Smooth muscle cell (in vitro differentiated cells): ENCODE data around the gene DHX58. TPM values are rescaled to one million over a fixed set of nuclear protein-coding genes. Genes with fewer than 3 reads are reported as not detected.

Experiments used
- DNase-seq: peaks from one replicate; lab custom pipeline; 2025; ENCODE audit not compliant: unreplicated experiment; lab: John Stamatoyannopoulos, UW
- H2AFZ ChIP-seq: fragments of 200-600 bp; sonication (generic); 2 replicates; pipeline ENCODE4 v1.6.0; 2016; ENCODE audit warnings: antibody characterized with exemption, low read depth, mild to moderate bottlenecking
- H3F3A ChIP-seq: fragments of 200-600 bp; sonication (generic); 2 replicates; pipeline ENCODE4 v1.6.0; 2017; ENCODE audit warnings: antibody characterized with exemption, low read depth
- H3K27ac ChIP-seq: fragments of 200-600 bp; sonication (generic); 2 replicates; pipeline ENCODE4 v1.5.1; 2016; ENCODE audit warnings: low read depth, mild to moderate bottlenecking
- H3K27me3 ChIP-seq: fragments of 200-600 bp; sonication (generic); 2 replicates; pipeline ENCODE4 v1.6.1; 2016; ENCODE audit warnings: low read depth, mild to moderate bottlenecking
- H3K36me3 ChIP-seq: fragments of 200-600 bp; sonication (generic); 2 replicates; pipeline ENCODE4 v1.5.1; 2016; ENCODE audit warnings: low read depth
- H3K4me1 ChIP-seq: fragments of 200-600 bp; sonication (generic); 2 replicates; pipeline ENCODE4 v1.5.1; 2016; ENCODE audit warnings: low read depth
- H3K4me2 ChIP-seq: fragments of 200-600 bp; sonication (generic); 2 replicates; pipeline ENCODE4 v1.6.0; 2016; ENCODE audit warnings: mild to moderate bottlenecking
- H3K4me3 ChIP-seq: fragments of 200-600 bp; sonication (generic); 2 replicates; pipeline ENCODE4 v1.5.1; 2016; ENCODE audit warnings: mild to moderate bottlenecking
- H3K79me2 ChIP-seq: fragments of 200-600 bp; sonication (generic); 2 replicates; pipeline ENCODE4 v1.6.0; 2016; ENCODE audit warnings: low read depth, mild to moderate bottlenecking
- H3K9ac ChIP-seq: fragments of 200-600 bp; sonication (generic); 2 replicates; pipeline ENCODE4 v1.6.0; 2016; ENCODE audit warnings: low read depth
- H3K9me3 ChIP-seq: fragments of 200-600 bp; sonication (generic); replicated peaks from 2 replicates; pipeline ENCODE4 v1.5.1; 2016; ENCODE audit warnings: low read depth
- H4K20me1 ChIP-seq: fragments of 200-600 bp; sonication (generic); 2 replicates; pipeline ENCODE4 v1.6.0; 2016; ENCODE audit warnings: low read depth
- WGBS: methylation state at CpG from one replicate; pipeline ENCODE4 v1.1.7; 2016; ENCODE audit warnings: low lambda C conversion rate; 5-methylcytosine and 5-hydroxymethylcytosine counted together
- polyA plus RNA-seq: library from polyadenylated mRNA; unstranded; fragments of >200 nt; fragmentation: Nextera tagmentation; extraction: Ambion mirVana; gene quantifications from 2 replicates; pipeline ENCODE4 v1.2.1, GENCODE V29; 2016
- total RNA-seq: library from RNA; depleted of rRNA; stranded (reverse); fragments of >200 nt; gene quantifications from 2 replicates; pipeline ENCODE4 v1.2.3, GENCODE V29; 2014
- TF ChIP-seq, protein P1 (sequence below): fragments of 200-600 bp; sonication (generic); IDR thresholded peaks from 2 replicates; pipeline ENCODE4 v1.5.1; 2017; ENCODE audit warnings: borderline replicate concordance, mild to moderate bottlenecking, antibody characterized with exemption; ENCODE audit not compliant: insufficient read depth, poor library complexity, severe bottlenecking

DHX58 gene
- total and polyA plus RNA-seq, 2 experiments from 2014 or later: 1.0 TPM; not detected in 1

DNA sequence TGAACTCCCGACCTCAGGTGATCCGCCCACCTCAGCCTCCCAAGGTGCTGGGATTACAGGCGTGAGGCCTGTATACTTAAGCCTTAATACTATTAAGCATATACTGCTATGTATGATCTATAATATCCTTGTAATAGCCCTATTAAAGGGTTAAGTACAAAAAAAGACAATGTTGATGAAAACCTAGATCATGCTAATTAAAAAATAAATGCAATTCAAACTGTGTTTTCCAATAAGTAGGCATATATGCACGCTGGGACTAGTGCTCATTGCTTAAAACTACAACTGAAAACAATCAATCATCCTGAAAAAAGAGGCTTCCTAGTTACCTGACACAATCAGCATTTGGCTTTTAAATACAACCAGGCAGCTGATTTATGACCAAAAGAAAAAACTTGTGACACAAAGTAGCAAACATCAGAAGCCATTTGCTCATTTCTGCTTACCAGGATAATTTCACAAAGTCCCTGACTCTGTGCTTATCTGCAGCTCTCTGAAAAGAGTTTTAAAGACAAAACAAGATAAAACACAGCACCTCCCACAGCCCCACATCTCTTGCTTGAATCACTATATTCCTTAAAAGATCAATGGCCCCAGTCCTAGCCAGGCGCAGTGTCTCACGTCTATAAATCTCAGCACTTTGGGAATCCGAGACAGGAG lies 25.3 kb downstream of the DHX58 start:
- Histone ChIP-seq H3F3A (no peaks in the 10 kb centered on the region), H3K36me3 (no peaks in the 10 kb centered on the region), H3K27me3 (no peaks in the 10 kb centered on the region), H3K79me2 (no peaks in the 10 kb centered on the region), H3K4me1 (no peaks in the 10 kb centered on the region), H2AFZ (no peak overlapping the region), H3K4me2 (no peak overlapping the region), H3K27ac (no peak overlapping the region), H4K20me1 (no peaks in the 10 kb centered on the region), H3K4me3 (no peak overlapping the region), H3K9me3 (no peaks in the 10 kb centered on the region), H3K9ac (no peak overlapping the region)
- TF ChIP-seq, protein P1, sequence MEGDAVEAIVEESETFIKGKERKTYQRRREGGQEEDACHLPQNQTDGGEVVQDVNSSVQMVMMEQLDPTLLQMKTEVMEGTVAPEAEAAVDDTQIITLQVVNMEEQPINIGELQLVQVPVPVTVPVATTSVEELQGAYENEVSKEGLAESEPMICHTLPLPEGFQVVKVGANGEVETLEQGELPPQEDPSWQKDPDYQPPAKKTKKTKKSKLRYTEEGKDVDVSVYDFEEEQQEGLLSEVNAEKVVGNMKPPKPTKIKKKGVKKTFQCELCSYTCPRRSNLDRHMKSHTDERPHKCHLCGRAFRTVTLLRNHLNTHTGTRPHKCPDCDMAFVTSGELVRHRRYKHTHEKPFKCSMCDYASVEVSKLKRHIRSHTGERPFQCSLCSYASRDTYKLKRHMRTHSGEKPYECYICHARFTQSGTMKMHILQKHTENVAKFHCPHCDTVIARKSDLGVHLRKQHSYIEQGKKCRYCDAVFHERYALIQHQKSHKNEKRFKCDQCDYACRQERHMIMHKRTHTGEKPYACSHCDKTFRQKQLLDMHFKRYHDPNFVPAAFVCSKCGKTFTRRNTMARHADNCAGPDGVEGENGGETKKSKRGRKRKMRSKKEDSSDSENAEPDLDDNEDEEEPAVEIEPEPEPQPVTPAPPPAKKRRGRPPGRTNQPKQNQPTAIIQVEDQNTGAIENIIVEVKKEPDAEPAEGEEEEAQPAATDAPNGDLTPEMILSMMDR: no peak
- WGBS: 63% methylated on average over 7 of the region's 7 CpGs
- no peak for DNase-seq

DNA sequence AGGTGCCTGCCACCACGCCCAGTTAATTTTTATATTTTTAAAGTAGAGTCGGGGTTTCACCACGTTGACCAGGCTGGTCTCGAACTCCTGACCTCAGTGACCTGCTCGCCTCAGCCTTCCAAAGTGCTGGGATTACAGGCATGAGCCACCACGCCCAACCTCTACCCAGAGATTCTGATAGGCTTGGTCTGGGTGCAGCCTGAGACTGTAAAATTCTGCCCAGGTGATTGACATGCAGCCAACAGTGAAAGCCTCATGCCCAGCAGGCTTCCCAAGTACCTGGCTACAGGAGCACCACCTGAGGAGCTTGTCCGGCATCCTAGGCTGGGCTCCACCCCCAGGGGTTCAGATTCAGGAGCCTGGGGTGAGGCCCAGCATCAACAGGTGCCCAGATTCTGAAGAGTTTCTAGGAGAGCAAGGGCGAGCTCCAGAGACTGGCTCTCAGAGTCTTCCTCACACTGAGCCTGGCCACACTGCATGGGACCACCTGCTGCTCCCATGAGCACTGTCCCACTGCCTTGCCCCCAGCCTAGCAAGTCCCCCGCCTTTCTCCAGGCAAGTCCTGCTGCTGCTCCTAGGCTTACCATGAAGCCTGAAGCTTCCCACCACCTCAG lies 30.9 kb downstream of the DHX58 start:
- H3K4me2 ChIP-seq: no peak overlapping the region
- no peaks in the 10 kb centered on the region for H3K9me3 ChIP-seq
- no peak for DNase-seq
- H3K79me2 ChIP-seq: no peaks in the 10 kb centered on the region
- H3K36me3 ChIP-seq: no peaks in the 10 kb centered on the region
- H3K9ac ChIP-seq: no peak overlapping the region
- H2AFZ ChIP-seq: no peak overlapping the region
- no peak overlapping the region for H3K4me3 ChIP-seq
- no peaks in the 10 kb centered on the region for H3F3A ChIP-seq
- 91% methylated on average over 9 of the region's 9 CpGs for WGBS
- H3K27ac ChIP-seq: no peak overlapping the region
- no peaks in the 10 kb centered on the region for H4K20me1 ChIP-seq
- no peaks in the 10 kb centered on the region for H3K27me3 ChIP-seq
- TF ChIP-seq, protein P1: no peak
- no peaks in the 10 kb centered on the region for H3K4me1 ChIP-seq

DNA sequence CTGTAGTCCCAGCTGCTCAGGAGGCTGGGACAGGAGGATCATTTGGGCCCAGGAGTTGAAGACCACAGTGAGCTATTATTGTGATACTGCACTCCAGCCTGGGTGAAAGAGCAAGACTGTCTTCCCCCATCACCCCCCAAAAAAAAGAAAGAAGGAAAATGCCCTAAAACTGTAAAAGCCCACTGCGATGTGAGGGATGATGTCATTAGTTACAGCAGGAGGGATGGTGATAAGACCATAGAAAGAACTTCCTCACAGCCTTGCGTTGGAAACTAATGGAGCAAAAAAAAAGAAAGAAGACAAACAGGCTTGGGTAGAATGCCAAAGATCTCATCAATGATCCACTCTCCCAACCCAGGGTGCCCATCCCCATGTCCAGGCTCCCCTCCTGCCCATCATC lies 33.0 kb downstream of the DHX58 start:
- H3K4me1 ChIP-seq: no peaks in the 10 kb centered on the region
- H3K4me2 ChIP-seq: no peak overlapping the region
- no peaks in the 10 kb centered on the region for H3K9me3 ChIP-seq
- H3K27me3 ChIP-seq: no peaks in the 10 kb centered on the region
- no peaks in the 10 kb centered on the region for H4K20me1 ChIP-seq
- 64% methylated on average over 2 of the region's 2 CpGs for WGBS
- H3K27ac ChIP-seq: no peak overlapping the region
- no peaks in the 10 kb centered on the region for H3K79me2 ChIP-seq
- H3K4me3 ChIP-seq: no peak overlapping the region
- TF ChIP-seq, protein P1: no peak
- H3K9ac ChIP-seq: no peak overlapping the region
- no peak overlapping the region for H2AFZ ChIP-seq
- DNase-seq: no peak
- no peaks in the 10 kb centered on the region for H3K36me3 ChIP-seq
- no peaks in the 10 kb centered on the region for H3F3A ChIP-seq
